Measurements from ENCODE around the gene COA3.

COA3 gene

DNA sequence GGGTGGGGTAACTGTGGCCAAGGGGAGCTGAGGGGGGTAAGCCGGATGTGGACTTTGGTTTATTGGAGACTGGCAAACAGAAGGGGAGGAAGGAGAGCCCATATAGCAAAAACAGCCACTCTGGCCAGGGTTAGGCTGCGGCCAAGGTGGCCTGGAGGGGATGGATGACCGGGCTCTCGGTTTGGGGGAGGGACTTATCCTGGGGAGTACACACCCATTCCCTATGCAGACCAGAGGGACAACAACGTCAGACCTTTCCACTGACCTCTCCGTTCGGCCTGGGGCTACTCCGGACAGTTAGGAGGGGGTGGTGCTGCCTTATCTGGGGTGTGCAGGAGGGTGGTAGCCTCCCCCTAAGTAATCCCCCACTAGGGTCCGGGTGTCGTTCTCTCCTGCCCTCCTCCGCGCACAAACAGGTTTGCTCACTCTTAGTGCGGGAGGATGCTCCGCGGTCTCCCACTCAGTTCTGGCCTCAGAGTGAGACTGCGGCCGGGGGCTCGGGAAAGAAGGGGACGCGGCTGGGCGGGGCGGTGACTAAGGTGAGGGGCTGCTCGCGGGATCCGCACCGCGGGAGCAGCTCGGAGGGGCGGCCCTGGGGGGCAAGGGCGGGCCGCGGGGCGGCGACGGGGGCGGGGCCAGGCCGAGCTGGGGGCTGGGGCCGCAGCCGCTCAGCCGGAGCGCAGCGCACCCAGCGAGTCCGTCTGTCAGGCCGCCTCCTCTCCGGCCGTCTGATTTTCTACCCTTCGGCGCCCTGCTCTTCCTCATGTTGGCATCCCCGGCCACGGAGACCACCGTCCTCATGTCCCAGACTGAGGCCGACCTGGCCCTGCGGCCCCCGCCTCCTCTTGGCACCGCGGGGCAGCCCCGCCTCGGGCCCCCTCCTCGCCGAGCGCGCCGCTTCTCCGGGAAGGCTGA, 18.3 kb downstream of the COA3 start, which contains the start of gene WNK4:
WNK4 (plus strand) TSS at position 675 of the 915 bp plus-strand sequence; CDS start at position 764, 89 bp downstream.
- Histone ChIP-seq H2AFZ (peak within 1 kb of the TSS; percentile 60), H3K36me3 (ENCODE audit: control insufficient read depth, insufficient read depth, low read length) (no peaks in the 10 kb centered on the region), H3K79me2 (no peaks in the 10 kb centered on the region), H3K27me3 (ENCODE audit: control insufficient read depth, insufficient read depth, low read length) (peaks cover 1% of the 10 kb centered on the region), H3K4me3 (ENCODE audit: low read depth, low read length) (no peak within 1 kb of the TSS), H3K4me2 (ENCODE audit: low read length) (no peak within 1 kb of the TSS), H3K9ac (no peak within 1 kb of the TSS), H3K27ac (no peak within 1 kb of the TSS), H3K9me3 (ENCODE audit: control insufficient read depth, low read length) (no peaks in the 10 kb centered on the region), H3K4me1 (no peaks in the 10 kb centered on the region)
- TF ChIP-seq, protein P1, sequence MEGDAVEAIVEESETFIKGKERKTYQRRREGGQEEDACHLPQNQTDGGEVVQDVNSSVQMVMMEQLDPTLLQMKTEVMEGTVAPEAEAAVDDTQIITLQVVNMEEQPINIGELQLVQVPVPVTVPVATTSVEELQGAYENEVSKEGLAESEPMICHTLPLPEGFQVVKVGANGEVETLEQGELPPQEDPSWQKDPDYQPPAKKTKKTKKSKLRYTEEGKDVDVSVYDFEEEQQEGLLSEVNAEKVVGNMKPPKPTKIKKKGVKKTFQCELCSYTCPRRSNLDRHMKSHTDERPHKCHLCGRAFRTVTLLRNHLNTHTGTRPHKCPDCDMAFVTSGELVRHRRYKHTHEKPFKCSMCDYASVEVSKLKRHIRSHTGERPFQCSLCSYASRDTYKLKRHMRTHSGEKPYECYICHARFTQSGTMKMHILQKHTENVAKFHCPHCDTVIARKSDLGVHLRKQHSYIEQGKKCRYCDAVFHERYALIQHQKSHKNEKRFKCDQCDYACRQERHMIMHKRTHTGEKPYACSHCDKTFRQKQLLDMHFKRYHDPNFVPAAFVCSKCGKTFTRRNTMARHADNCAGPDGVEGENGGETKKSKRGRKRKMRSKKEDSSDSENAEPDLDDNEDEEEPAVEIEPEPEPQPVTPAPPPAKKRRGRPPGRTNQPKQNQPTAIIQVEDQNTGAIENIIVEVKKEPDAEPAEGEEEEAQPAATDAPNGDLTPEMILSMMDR (IDR thresholded peaks at IDR 0.05), result no peak

DNA sequence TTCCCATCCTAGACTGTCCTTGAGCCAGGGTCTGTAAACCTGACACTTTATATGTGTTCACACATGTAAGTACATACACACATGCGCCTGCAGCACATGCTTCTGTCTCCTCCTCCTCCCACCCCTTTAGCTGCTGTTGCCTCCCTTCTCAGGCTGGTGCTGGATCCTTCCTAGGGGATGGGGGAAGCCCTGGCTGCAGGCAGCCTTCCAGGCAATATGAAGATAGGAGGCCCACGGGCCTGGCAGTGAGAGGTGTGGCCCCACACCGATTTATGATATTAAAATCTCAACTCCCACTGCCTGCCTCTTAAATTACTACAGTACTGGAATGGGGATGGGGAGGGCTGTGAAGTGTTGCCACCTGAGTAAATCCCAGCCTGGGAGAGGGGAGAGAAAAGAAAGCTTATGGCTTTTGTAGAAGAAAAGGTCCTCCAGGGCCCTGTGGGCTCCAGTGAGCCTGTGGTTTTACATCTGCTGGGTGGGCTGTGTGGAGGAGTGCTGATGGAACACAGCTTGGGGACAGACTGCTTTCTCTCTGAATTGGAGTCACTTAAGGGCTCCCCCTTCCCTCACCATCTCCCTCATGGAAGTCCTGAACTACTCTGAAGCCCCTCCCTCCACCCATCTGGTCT, 19.1 kb downstream of the COA3 start:
- TF ChIP-seq, protein P1 (IDR thresholded peaks at IDR 0.05), result no peak
- Histone ChIP-seq H3K36me3 (ENCODE audit: control insufficient read depth, insufficient read depth, low read length) (no peaks in the 10 kb centered on the region), H3K9ac (no peak overlapping the region), H3K4me2 (ENCODE audit: low read length) (no peak overlapping the region), H2AFZ (no peak overlapping the region), H3K4me1 (no peaks in the 10 kb centered on the region), H3K9me3 (ENCODE audit: control insufficient read depth, low read length) (no peaks in the 10 kb centered on the region), H3K27ac (no peak overlapping the region), H3K4me3 (ENCODE audit: low read depth, low read length) (no peak overlapping the region), H3K79me2 (no peaks in the 10 kb centered on the region), H3K27me3 (ENCODE audit: control insufficient read depth, insufficient read depth, low read length) (no peaks in the 10 kb centered on the region)

DNA sequence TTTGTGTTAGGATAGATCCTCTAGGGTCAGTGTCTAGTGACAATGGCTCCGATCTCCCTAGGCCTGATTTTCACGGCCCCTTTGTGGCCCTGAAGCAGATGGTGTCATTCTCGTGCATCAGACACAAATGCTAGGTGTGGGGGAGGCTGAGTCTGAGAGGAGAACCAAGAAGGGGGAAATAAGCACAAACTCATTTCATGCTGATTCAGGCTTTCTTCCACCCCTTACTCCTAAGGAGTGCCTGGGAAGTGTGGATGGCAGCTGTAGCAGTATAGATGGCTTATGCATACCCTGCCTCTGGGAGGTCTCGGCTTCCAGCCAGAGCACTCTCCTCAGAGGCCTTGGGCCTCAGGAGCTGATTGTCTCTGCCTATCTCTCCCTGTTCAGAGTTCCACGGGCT, 19.9 kb downstream of the COA3 start:
- Histone ChIP-seq H3K27me3 (ENCODE audit: control insufficient read depth, insufficient read depth, low read length) (no peaks in the 10 kb centered on the region), H3K9me3 (ENCODE audit: control insufficient read depth, low read length) (no peaks in the 10 kb centered on the region), H3K27ac (no peak overlapping the region), H3K9ac (no peak overlapping the region), H3K4me1 (no peaks in the 10 kb centered on the region), H3K4me2 (ENCODE audit: low read length) (no peak overlapping the region), H2AFZ (no peak overlapping the region), H3K36me3 (ENCODE audit: control insufficient read depth, insufficient read depth, low read length) (no peaks in the 10 kb centered on the region), H3K4me3 (ENCODE audit: low read depth, low read length) (no peak overlapping the region), H3K79me2 (no peaks in the 10 kb centered on the region)
- TF ChIP-seq, protein P1 (IDR thresholded peaks at IDR 0.05), result no peak

DNA sequence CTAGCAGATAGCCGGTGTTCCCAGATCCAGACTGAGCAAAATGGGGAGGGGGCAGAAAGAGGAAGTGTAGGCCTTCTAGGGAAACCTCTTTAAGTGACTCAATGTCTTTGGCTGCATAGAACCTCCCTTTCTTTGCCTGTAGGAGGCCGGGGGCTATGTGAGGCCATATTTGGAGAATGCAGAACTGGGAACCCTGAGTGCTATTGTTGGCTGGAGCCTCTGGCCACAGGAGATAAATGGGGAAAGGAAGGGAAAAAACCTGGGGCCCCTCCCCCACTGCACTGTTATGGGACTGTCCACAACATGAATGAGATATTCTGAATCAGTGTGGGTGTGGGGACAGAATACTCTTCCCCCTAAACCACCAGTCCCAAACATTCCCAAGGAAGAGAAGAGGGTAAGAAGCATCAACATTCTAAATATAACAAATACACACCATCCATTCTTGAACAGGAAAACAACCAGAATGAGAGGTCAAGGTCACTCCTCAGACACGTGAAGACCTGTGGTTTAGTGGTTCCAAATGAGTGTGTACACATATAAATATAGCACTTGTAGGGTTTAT, 22.9 kb downstream of the COA3 start:
- TF ChIP-seq, protein P1 (IDR thresholded peaks at IDR 0.05), result no peak

More for the DNA sequence above, 22.9 kb downstream of the COA3 start:
- Histone ChIP-seq H3K4me1 (no peaks in the 10 kb centered on the region), H3K79me2 (no peaks in the 10 kb centered on the region), H3K9me3 (ENCODE audit: control insufficient read depth, low read length) (no peaks in the 10 kb centered on the region), H3K4me2 (ENCODE audit: low read length) (no peak overlapping the region), H2AFZ (no peak overlapping the region), H3K27me3 (ENCODE audit: control insufficient read depth, insufficient read depth, low read length) (no peaks in the 10 kb centered on the region), H3K36me3 (ENCODE audit: control insufficient read depth, insufficient read depth, low read length) (no peaks in the 10 kb centered on the region), H3K9ac (no peak overlapping the region), H3K27ac (no peak overlapping the region), H3K4me3 (ENCODE audit: low read depth, low read length) (no peak overlapping the region)
